Stimulated activated CD8-positive, alpha-beta memory T cell treated with anti-CD3 and anti-CD28 coated beads, Interleukin-12 subunit alpha, Interleukin-12 subunit beta, amount 100 ng/mL, for 24 hours (primary cell): ENCODE measurements around the gene WDR20.

ENCODE experiments used
- DNase-seq: peaks from one replicate; pipeline ENCODE4 v3.0.0-alpha.2; 2020; ENCODE audit errors: extremely low read depth

Gene WDR20

DNA sequence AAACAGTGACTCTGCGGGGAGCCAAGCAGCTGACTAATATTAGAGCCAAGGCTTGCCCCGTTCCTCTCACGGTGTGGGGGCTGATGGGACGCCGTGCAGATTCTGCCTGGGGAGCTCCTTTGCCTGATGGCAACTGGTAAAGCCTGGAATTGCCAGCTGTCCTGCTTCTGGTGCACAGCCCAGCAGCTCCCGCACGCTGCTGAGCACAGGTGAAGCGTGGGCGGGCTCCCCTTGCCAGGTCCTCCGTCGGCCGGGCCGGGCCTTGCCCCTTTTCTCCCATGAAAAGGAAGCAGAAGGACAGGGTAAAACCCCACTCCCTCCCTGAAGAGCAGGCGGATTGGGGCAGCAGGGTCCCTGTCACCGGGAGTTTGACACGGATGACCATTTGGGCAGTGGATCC is 79.0 kb downstream of the WDR20 start:
- DNase-seq = no peak

DNA sequence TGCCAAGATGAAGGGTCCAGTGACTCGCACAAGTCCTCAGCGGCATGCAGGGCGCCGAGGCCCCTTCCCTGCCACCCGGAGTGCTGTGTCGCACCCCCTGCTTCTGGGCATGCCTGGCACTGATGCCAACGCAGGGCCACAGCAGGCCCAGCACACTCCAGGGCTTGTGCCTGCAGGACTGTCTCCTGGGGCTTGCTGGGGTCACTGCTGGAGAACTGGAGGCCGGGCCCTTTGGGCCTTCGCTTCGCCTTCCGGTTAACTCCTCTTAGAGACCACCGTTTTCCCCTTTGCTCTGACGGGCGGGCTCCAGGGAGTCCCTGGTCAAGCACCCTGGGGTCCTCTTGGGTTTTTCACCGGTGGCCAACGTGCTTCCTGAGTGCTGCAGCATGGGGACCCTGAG is 79.6 kb downstream of the WDR20 start:
- DNase-seq = no peak

DNA sequence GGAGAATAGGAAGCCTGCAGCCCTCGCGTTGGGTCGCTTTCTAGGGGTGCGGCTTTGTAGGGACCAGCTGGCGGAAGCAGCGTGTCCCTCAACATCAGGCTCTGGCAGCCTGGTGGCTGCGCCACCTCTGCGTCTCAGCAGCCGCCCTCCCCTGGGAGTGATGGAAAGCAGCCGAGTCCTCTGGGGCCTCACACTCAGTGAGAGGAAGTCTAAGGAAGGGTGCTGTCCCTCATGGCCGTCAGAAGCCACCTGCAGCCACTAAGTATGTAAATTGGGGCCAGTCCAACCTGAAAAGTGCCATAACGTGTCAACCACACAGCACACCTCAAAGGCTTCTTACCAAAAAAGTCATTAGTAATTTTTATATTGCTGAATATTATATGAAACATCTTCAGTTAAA is 80.3 kb downstream of the WDR20 start:
- DNase-seq = no peak

DNA sequence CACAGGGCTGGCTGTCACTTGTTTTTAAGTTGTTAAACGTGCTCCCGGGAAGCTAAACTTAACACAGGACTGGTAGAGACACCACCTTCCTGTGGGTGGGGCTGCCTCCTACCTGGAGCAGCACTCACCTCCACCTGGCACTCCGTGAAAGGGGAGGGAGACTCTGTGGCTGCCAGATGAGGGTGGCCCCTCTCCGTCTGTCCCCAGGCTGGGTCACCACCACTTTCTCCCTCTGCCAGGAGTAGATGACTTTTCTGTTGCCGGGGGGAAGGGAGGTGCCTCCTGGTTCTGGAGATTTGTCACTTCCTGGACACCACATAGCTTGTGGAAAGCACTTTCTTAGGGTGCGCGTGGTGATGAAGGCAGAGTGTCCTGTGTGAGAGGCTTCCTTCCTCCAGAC is 81.3 kb downstream of the WDR20 start:
- DNase-seq = no peak

DNA sequence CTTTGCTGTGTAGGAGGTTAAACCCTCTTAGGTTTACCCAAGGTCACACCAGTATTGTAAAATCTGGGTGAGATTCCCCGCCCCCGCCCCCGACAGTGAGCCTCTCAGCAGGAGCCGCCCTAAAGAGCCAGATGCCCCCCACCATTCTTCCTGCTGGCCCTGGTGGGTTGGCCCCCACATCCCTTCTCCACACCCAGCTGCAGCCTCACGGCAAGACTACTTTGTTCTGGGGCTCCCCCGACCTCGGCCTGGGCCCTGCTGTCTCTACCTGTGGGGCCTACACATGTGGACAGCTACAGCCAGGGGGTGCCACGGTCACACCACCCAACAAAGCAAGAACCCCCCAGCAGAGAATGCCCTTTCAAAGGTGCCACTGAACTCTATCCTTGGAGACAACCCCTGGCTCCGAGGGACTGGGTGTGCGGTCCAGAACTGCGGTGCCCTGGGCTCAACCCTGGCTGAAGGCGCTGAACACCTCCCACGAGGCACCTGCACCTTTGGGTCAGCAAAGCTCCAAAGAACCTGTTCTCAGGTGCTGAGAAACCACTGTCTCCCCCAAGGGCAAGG is 82.4 kb downstream of the WDR20 start:
- DNase-seq = no peak

DNA sequence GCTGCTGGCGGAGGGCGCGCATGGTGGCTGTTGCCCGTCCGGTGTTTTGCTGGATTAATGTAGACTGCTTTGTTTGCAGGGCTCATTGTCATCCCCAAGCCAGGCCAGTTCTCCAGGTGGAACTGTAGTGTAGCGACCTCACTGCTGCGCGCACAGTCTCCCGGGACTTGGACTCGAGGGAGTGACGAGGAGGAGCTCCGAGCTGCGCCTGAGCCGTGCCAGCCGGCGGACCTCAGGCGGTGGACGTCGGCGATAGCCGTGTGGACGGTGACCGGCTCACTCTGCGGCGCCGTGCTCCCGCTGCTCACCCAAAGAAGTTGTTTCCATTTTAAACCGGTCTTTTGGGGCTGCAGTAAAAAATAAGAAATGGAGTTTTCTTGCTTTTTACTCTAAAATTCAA is 83.1 kb downstream of the WDR20 start:
- DNase-seq = no peak

DNA sequence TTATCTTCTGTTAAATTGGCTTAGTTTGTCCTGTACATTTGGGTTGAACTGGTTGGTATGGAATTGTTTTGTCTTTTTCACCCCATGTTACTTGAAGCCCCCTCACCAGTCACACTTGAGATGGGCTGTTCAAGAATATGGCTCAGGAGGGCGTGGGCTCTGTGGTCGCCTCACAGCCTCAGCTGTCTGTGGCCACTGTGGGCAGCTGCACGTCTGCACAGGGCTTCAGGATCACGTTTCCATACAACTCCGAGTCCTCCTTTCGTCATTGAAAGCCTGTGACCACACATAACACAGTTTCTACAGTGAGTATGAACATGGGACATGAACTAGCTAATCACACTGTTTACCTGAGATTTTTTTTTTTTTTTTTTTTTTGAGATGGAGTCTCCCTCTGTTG is 84.0 kb downstream of the WDR20 start:
- no peak for DNase-seq

DNA sequence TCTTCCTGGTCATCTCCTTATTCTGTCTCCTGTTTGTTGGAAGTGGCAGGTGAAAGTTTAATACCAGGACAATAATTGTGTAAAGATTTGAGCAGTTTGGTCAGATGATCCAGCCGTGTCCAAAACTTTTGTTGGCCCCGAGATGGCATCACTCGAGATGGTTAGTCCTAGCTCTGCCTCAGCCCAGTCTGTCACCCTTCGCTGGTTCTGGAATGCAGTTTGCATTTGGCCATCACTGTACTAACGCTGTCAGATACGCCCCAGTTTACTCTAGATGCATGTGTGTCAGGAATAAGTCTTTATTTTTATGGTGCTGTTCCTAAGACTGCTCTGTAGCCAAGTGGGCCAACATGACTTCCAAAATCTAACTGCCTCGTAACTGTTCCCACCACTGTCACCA is 85.7 kb downstream of the WDR20 start:
- no peak for DNase-seq

DNA sequence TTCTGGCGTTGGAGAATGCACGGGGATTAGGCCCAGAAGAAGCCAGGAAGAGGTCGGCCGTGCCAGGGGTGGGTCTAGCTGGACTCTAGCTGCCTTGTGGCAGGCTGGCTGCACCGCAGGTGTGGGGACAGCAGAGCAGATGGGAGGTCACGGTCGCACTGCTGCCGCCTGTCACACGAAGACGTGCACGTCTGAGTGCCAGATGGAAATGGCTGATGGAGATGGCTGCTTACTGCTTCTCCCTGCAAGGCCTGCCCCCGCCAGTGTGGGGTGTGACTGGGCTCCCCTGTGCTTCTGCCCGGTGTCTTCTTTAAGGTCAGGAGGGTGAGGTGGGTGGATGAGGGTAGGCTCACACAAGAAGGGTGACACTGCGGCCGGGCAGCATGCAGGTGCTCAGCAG is 86.2 kb downstream of the WDR20 start:
- DNase-seq = no peak

DNA sequence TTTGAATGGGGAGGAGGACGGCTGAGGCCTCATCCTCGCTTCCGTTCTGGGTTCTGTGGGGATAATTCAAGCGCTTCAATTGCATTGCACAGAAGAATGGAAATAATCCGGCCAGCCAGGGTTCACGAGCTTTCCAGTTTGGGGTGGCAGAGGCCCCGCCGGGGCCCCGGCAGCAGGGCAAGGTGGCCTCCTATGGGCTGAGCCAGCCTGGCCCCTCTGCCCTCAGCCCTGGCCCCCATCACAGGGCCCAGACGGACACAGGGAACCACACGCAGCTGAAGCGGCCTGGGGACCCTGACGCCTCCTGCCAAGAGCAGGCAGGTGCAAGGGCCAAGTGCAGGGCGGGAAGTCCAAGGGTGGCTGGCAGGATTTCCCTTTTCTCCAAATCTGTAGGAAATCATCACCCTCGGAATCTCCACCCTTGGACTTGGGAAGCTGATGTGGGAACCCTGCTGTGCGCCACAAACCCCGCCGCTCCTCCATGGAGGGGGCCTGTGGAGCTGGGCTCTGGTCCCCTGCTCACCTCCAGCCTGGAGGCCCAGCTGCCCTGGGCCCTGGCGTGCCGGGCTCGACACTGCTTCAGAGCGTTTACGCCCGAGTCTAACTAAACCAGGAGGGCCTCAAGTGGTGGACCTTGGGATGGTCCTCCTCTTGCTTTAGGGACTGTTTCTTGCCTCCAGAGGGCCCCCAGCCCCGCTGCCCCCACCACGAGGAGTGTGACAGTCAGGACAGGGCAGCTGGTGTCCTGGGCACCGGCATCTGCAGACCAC is 86.8 kb downstream of the WDR20 start:
- DNase-seq = no peak

DNA sequence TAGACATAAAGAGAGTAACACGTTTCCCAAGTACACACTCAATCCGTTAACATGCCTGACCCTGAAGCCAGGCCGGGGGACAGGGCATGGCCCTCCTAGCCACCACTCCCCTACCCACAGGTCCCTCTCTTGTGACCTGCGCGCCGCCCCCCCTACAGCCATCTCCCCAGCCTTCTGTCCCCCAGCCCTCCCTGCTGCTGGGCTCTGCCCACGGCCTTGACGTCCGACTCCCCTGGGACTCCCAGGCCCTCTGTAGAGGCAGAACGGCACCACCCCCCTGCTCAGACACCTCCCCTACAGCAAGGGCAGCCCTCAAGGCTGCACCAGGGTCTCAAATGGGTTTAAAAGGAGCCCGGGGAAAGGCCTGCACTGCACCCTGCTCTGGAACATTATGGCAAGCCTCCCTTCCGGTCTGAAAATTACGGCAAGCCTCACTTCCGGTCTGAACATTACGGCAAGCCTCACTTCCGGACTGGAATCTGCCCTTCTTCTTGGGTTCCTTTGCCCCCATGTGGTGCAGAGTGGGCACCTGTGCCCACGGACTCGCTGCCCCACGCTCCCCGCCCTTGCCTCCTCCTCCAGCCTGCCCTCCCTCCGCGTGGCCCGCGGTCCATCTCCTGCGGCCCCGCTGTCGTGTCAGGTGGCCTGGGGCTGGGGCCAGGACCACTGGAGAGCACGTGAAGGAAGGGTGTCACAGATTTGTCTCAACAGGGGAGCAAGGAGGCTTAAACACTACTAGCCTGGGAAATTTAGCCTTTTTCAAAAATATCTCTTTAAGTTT is 87.7 kb downstream of the WDR20 start:
- DNase-seq = no peak

DNA sequence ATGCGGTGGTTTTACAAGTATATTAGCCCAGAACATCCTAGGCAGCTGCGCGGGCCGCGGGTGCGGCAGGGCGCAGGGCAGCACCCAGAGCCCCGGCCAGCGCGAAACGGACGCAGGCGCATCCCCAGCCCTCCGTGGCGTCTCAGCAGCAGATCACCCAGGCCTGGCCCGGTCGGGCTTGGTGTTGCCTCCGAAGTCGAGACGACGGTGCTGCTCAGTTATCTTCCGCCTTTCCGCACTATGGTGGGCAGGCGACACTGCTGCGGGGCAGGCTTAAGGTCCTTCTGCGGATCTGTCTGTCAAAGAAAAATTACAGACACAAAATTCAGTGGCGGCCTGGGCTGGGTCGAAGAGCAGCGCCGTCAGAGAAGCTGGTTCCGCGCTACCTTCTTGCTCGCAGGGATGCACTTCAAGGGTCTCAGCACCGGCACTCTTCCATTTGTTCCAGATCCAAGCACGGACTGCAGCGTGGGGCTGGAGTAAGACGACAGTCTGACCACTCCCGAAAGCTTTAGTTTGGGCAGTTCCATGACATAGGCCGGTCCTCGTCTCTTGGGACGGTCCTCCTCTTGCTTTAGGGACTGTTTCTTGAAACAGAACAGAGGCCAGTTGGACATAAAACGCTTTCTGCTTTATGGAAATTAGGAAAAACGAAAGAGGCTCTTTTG is 89.5 kb downstream of the WDR20 start:
- no peak for DNase-seq

DNA sequence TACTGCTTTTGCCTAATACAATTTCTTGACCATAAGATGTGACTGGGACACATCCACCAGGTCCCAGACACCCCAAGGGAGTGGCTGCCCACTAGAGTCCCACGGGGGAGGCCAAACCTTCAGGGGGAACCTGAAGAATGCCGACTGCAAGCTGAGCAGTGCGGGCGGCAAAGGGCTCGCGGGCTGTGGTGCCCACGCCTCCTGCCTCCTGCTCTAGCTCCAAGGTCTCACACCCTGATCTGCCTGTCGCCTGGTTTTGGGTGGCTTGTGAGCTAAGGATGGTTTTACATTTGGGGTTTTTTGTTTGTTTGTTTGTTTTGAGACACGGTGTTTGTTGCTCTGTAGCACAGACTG is 90.0 kb downstream of the WDR20 start:
- no peak for DNase-seq

DNA sequence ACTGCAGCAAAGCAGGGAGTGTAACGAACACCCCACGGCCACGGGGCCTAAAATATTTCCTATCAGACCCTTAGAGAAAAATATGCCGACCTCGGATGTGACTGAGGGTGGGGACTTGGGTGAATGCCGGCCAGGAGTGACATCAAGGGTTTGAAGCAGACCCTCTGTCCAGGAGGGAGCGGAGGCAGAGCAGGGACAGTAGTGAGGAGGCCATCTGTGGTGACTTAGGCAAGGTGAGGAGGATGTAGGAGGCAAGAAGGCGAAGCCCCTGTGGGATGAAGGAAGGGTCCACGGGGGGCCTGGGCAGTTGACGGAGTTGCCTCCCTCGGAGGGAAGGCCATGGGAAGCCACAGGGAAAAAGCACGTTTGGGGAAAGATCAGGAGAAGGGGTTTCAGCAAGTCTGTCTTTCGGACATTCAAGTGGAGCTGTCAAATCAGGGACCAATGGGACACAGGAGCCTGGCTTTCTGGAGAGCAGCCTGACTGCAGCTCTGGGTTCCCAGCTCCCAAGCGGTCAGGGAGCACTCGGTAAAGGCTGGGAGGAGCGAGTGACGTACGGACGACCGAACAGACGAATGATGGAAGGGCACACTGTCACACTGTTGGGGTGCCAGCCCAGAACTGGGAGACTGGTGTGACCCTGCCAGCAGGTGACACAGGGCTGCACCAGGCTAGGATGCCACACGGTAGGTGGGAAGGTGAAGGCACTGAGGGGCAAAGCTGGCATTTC is 90.9 kb downstream of the WDR20 start:
- no peak for DNase-seq

DNA sequence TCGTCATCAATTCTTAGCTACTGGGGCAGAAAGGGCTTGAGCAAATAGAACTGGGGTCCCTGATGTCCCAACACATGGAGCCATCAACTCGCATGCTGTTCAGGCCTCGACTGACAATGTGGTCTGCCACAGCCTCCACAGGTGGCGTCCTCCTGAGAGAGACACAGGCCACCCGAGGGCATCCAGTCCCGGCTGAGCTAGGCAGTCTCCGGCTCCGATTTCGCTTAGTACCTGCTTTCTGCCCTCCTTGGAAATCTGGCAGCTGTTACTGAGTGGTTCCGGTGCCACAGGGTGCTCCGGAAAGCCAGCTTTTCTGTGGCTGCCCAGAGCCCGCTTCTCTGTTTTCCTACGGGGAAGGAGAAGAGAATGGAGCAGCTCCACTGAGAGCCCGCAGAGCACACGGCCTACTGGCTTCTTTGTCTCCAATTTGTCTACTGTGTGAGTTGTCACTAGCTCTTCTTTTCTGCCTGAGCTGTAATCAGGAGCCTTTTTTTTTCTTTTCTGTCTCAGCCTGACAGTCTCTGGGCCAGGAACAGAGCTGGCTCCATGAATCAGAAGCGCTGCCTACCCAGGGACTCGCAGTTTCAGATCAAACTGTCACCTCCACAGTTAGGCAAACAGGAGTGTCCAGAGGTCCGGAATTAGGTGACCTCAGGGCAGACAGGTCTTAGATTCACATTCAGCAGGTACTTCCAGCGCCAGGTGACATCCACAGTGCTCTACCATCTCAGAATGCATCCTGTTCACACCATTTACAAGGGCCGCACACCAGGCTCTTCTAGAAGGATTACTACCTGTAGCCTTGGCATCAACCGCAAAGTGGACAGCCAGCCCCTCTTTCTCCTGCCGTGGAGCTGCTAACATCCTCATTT is 92.0 kb downstream of the WDR20 start:
- DNase-seq = no peak

DNA sequence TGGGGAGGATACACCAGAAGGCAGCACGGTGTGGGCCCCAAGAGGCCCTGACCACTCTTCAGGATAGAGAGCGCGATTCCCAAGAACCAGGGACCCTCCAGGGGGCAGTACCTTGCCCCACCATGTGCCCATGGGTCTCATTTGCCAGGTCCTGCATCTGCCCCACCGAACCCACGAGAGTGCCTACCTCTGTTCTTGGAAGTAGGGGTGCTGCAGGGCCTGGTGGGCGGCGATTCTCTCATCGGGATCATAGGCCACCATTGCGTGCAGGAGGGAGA is 92.6 kb downstream of the WDR20 start:
- DNase-seq = no peak

DNA sequence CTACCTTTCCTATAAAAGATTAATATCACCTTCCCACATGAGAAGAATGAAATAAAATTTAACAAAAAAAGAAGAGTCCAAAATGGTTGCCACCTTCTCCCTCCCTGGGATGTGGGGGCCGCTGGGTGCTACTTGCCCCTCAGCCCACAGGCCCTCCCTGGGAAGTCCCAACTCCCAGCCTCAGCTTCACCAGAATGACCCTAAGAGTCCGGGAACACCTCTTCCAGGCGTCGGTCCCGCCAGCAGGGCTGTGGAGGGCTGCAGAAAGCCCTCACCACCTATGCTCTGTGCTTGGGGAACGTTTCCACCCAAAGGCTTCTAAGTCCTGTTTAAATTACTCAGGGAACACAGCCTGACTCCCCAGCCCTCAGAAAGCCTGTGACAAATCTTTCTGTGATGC is 93.4 kb downstream of the WDR20 start:
- DNase-seq = no peak

DNA sequence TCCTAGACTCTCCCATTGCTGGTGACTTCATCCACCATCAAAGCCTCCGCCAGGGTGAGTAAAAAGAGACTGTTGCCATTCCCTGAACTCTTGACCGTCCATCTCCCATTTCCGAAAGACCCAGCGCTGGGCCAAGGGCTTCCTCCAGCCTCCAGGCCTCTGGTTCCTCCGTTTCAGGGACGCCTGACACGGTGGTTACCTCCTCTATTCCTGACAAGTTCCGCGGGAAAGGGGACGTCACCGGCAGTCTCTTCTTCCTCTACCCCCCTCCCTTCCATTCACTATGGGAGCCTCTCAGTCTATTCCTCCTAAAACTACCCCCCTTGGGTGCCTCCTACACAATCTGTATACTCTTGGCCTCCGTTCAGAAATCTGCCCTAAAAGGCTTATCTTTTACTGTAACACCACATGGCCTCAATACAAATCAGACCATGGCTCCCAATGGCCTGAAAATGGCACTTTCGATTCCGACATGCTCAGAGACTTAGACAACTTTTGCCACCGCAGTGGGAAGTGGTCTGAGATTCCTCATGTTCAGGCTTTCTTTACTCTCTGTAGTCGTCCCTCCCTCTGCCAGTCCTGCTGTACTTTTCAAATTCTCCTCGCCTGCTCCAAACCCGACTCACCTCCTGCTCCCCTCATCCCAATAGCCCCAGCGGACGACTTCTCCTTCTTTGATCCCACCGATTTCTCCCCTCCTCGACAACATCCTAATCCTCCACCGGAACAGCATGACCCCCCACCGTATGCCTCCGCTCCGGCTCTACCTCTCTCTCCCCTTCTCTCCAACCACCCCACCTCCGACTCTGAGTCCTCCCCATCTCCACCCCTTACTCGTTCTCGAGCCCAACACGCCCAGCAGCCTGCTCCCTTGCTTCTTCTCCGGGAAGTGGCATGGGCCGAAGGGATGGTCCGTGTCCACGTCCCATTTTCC is 94.9 kb downstream of the WDR20 start:
- DNase-seq = no peak

DNA sequence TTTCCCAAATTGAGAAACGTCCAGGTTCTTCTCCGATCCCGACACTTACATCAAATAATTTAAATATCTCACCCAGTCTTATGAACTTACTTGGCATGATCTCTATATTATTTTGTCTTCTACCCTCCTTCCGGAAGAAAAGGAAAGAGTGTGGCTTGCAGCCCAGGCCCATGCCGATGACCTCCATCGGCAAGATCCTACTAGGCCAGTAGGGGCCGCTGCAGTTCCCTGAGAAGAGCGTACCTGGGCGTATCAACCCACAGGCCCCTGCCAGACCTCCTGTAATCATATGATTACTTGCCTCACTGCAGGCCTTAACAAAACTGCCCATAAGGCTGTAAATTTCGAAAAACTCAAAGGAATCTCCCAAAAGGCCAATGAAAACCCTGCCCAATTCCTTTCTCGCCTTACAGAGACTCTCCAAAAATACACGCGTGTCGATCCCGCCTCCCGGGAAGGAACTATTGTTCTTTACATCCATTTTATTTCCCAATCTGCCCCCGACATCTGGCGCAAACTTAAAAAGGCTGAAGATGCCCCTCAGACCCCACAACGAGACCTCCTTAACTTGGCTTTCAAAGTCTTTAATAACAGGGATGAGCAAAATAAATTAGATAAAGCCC is 95.7 kb downstream of the WDR20 start:
- peak; percentile 39 for DNase-seq

DNA sequence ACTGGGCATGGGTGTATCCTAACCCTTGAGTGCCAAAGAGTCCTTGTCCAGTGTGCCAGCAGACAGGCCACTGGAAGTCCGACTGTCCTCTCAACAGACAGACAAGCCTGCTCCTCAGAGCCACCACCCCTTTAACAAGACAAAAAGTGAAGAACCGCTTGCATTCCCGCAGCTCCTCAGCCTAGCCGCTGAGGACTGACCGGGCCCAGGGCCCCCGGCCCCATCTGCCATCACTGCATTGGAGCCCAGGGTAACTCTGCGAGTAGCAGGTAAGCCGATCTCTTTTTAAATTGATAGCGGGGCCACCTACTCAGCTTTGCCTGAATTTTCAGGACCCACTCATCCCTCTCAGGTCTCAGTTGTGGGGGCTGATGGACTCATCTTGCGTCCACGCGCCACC is 96.3 kb downstream of the WDR20 start:
- no peak for DNase-seq
